ENCODE results near the gene CDH4.

Gene CDH4

GRCh38 chr20:61887596-61888093 lies 635.6 kb downstream of the CDH4 start:
- no peak overlapping the region for H3K18ac ChIP-seq (ENCODE audit: low read length)
- no peak overlapping the region for H3K23ac ChIP-seq (ENCODE audit: low read length)
- H3K4me1 ChIP-seq (ENCODE audit: control insufficient read depth in 1 of 2, insufficient read depth in 2 of 2, low read length in 2 of 2): no peaks in the 10 kb centered on the region
- H3K36me3 ChIP-seq (ENCODE audit: control insufficient read depth in 1 of 2, insufficient read depth in 2 of 2, low read length in 2 of 2): no peaks in the 10 kb centered on the region
- H3K79me2 ChIP-seq (ENCODE audit: control insufficient read depth, insufficient read depth, low read length, poor library complexity): no peaks in the 10 kb centered on the region
- H3K4ac ChIP-seq (ENCODE audit: low read depth, low read length): no peak overlapping the region
- no CpG with 5 or more reads among the region's 13 CpGs for WGBS (ENCODE audit: extremely low coverage, insufficient coverage, insufficient read length)
- H2BK120ac ChIP-seq (ENCODE audit: insufficient read depth, low read length, poor library complexity): no peak overlapping the region
- H3K79me1 ChIP-seq (ENCODE audit: low read length): no peaks in the 10 kb centered on the region
- H3K27me3 ChIP-seq (ENCODE audit: insufficient read depth, low read length): no peaks in the 10 kb centered on the region
- H4K12ac ChIP-seq (ENCODE audit: low read depth, low read length): no peak overlapping the region
- H2AK5ac ChIP-seq (ENCODE audit: low read length): no peak overlapping the region
- H4K91ac ChIP-seq (ENCODE audit: low read depth, low read length): no peak overlapping the region
- no peak overlapping the region for H3K27ac ChIP-seq (ENCODE audit: low read depth, low read length)
- H2BK5ac ChIP-seq (ENCODE audit: low read depth, low read length, poor library complexity): no peak overlapping the region
- H3K14ac ChIP-seq (ENCODE audit: low read length): no peak overlapping the region
- no peak overlapping the region for H3K4me3 ChIP-seq (ENCODE audit: low read depth, low read length)
- no peak overlapping the region for H4K8ac ChIP-seq (ENCODE audit: low read depth, low read length)
- H3K9ac ChIP-seq (ENCODE audit: low read length): no peak overlapping the region
- H3K9me3 ChIP-seq (ENCODE audit: insufficient read depth, low read depth, low read length): peaks cover 9% of the 10 kb centered on the region
- no peak overlapping the region for H3K4me2 ChIP-seq (ENCODE audit: low read length)
- no peak overlapping the region for H2BK12ac ChIP-seq (ENCODE audit: low read length)
- H2AFZ ChIP-seq (ENCODE audit: insufficient read depth, low read length, poor library complexity): no peak overlapping the region
- DNase-seq: no peak

- no peak overlapping the region for H3K14ac ChIP-seq (ENCODE audit: low read length)
- H2BK12ac ChIP-seq (ENCODE audit: low read length): no peak overlapping the region
- H3K4me3 ChIP-seq (ENCODE audit: low read depth, low read length): no peak overlapping the region
- no CpG with 5 or more reads among the region's 19 CpGs for WGBS (ENCODE audit: extremely low coverage, insufficient coverage, insufficient read length)
- H3K23ac ChIP-seq (ENCODE audit: low read length): no peak overlapping the region
- no peak overlapping the region for H2AK5ac ChIP-seq (ENCODE audit: low read length)
- H3K18ac ChIP-seq (ENCODE audit: low read length): no peak overlapping the region
- peaks cover 9% of the 10 kb centered on the region for H3K9me3 ChIP-seq (ENCODE audit: insufficient read depth, low read depth, low read length)
- no peak overlapping the region for H4K91ac ChIP-seq (ENCODE audit: low read depth, low read length)
- no peaks in the 10 kb centered on the region for H3K79me1 ChIP-seq (ENCODE audit: low read length)
- no peak overlapping the region for H4K8ac ChIP-seq (ENCODE audit: low read depth, low read length)
- no peak overlapping the region for H2BK5ac ChIP-seq (ENCODE audit: low read depth, low read length, poor library complexity)
- H3K27me3 ChIP-seq (ENCODE audit: insufficient read depth, low read length): no peaks in the 10 kb centered on the region
- no peak for DNase-seq
- H3K27ac ChIP-seq (ENCODE audit: low read depth, low read length): no peak overlapping the region
- no peak overlapping the region for H3K4ac ChIP-seq (ENCODE audit: low read depth, low read length)
- no peak overlapping the region for H2BK120ac ChIP-seq (ENCODE audit: insufficient read depth, low read length, poor library complexity)
- H3K36me3 ChIP-seq (ENCODE audit: control insufficient read depth in 1 of 2, insufficient read depth in 2 of 2, low read length in 2 of 2): no peaks in the 10 kb centered on the region
- no peak overlapping the region for H2AFZ ChIP-seq (ENCODE audit: insufficient read depth, low read length, poor library complexity)
- H3K79me2 ChIP-seq (ENCODE audit: control insufficient read depth, insufficient read depth, low read length, poor library complexity): no peaks in the 10 kb centered on the region
- H4K12ac ChIP-seq (ENCODE audit: low read depth, low read length): no peak overlapping the region
- no peak overlapping the region for H3K9ac ChIP-seq (ENCODE audit: low read length)
- H3K4me1 ChIP-seq (ENCODE audit: control insufficient read depth in 1 of 2, insufficient read depth in 2 of 2, low read length in 2 of 2): no peaks in the 10 kb centered on the region
- H3K4me2 ChIP-seq (ENCODE audit: low read length): no peak overlapping the region
Measured at GRCh38 chr20:61888101-61888865, 636.2 kb downstream of the CDH4 start.

- no peaks in the 10 kb centered on the region for H3K27me3 ChIP-seq (ENCODE audit: insufficient read depth, low read length)
- no peak overlapping the region for H4K91ac ChIP-seq (ENCODE audit: low read depth, low read length)
- H3K9ac ChIP-seq (ENCODE audit: low read length): no peak overlapping the region
- no peaks in the 10 kb centered on the region for H3K4me1 ChIP-seq (ENCODE audit: control insufficient read depth in 1 of 2, insufficient read depth in 2 of 2, low read length in 2 of 2)
- no peak overlapping the region for H3K23ac ChIP-seq (ENCODE audit: low read length)
- H3K36me3 ChIP-seq (ENCODE audit: control insufficient read depth in 1 of 2, insufficient read depth in 2 of 2, low read length in 2 of 2): no peaks in the 10 kb centered on the region
- no peak overlapping the region for H3K4me3 ChIP-seq (ENCODE audit: low read depth, low read length)
- no peak overlapping the region for H3K27ac ChIP-seq (ENCODE audit: low read depth, low read length)
- no peaks in the 10 kb centered on the region for H3K79me1 ChIP-seq (ENCODE audit: low read length)
- peaks cover 9% of the 10 kb centered on the region for H3K9me3 ChIP-seq (ENCODE audit: insufficient read depth, low read depth, low read length)
- no peak overlapping the region for H4K12ac ChIP-seq (ENCODE audit: low read depth, low read length)
- no peak overlapping the region for H3K4me2 ChIP-seq (ENCODE audit: low read length)
- WGBS (ENCODE audit: extremely low coverage, insufficient coverage, insufficient read length): 65% methylated on average over 1 of the region's 1 CpG
- DNase-seq: no peak
- no peak overlapping the region for H3K4ac ChIP-seq (ENCODE audit: low read depth, low read length)
- no peak overlapping the region for H3K14ac ChIP-seq (ENCODE audit: low read length)
- no peak overlapping the region for H2BK12ac ChIP-seq (ENCODE audit: low read length)
- H3K18ac ChIP-seq (ENCODE audit: low read length): no peak overlapping the region
- H2AFZ ChIP-seq (ENCODE audit: insufficient read depth, low read length, poor library complexity): no peak overlapping the region
- H3K79me2 ChIP-seq (ENCODE audit: control insufficient read depth, insufficient read depth, low read length, poor library complexity): no peaks in the 10 kb centered on the region
- H2AK5ac ChIP-seq (ENCODE audit: low read length): no peak overlapping the region
- H2BK5ac ChIP-seq (ENCODE audit: low read depth, low read length, poor library complexity): no peak overlapping the region
- no peak overlapping the region for H2BK120ac ChIP-seq (ENCODE audit: insufficient read depth, low read length, poor library complexity)
- no peak overlapping the region for H4K8ac ChIP-seq (ENCODE audit: low read depth, low read length)
Measured at GRCh38 chr20:61889659-61890058, 637.6 kb downstream of the CDH4 start.

- Histone ChIP-seq H3K18ac (ENCODE audit: low read length) (no peak overlapping the region), H2BK12ac (ENCODE audit: low read length) (no peak overlapping the region), H4K91ac (ENCODE audit: low read depth, low read length) (no peak overlapping the region), H2BK5ac (ENCODE audit: low read depth, low read length, poor library complexity) (no peak overlapping the region), H4K12ac (ENCODE audit: low read depth, low read length) (no peak overlapping the region), H2BK120ac (ENCODE audit: insufficient read depth, low read length, poor library complexity) (no peak overlapping the region), H2AFZ (ENCODE audit: insufficient read depth, low read length, poor library complexity) (no peak overlapping the region), H3K27me3 (ENCODE audit: insufficient read depth, low read length) (no peaks in the 10 kb centered on the region), H3K23ac (ENCODE audit: low read length) (no peak overlapping the region), H4K8ac (ENCODE audit: low read depth, low read length) (no peak overlapping the region), H3K79me2 (ENCODE audit: control insufficient read depth, insufficient read depth, low read length, poor library complexity) (no peaks in the 10 kb centered on the region), H3K4ac (ENCODE audit: low read depth, low read length) (no peak overlapping the region), H3K79me1 (ENCODE audit: low read length) (no peaks in the 10 kb centered on the region), H3K4me3 (ENCODE audit: low read depth, low read length) (no peak overlapping the region), H3K4me1 (ENCODE audit: control insufficient read depth in 1 of 2, insufficient read depth in 2 of 2, low read length in 2 of 2) (no peaks in the 10 kb centered on the region), H3K4me2 (ENCODE audit: low read length) (no peak overlapping the region), H3K14ac (ENCODE audit: low read length) (no peak overlapping the region), H3K36me3 (ENCODE audit: control insufficient read depth in 1 of 2, insufficient read depth in 2 of 2, low read length in 2 of 2) (no peaks in the 10 kb centered on the region), H3K9me3 (ENCODE audit: insufficient read depth, low read depth, low read length) (peaks cover 12% of the 10 kb centered on the region), H3K9ac (ENCODE audit: low read length) (no peak overlapping the region), H2AK5ac (ENCODE audit: low read length) (no peak overlapping the region), H3K27ac (ENCODE audit: low read depth, low read length) (no peak overlapping the region)
- no CpG with 5 or more reads among the region's 1 CpG for WGBS (ENCODE audit: extremely low coverage, insufficient coverage, insufficient read length)
- DNase-seq: no peak
Measured at GRCh38 chr20:61890210-61890609, 638.1 kb downstream of the CDH4 start.
